ENCODE measurements around the gene MFGE8.
"Not testable (repeated sequence)": the region's sequence is repeated elsewhere in the genome, so short reads cannot be mapped to it uniquely, and the experiment has no call there.

Gene MFGE8

DNA sequence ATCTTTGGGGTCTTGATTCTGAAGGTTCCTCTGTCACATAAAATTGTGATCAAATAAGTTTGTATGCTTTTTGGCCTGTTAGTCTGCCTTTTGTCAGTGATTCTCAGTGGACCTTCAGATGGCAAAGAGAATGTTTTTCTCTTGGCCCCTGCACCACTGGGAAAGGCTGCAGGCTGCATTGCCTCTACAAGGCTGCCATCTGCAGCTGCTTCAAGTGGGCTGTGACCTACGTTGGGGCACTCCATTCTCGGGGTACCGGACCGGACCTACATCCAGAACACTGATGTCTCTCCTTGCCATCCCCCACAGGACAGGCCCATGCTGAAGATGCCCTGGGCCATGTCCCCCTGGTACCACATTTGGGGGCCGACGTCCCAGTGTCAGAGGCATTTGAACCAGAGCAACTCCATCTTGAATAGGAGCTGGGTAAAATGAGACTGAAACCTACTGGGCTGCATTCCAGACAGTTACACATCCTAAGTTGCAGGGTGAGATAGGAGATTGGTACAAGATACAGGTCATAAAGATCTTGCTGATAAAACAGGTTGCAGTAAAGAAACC lies 37.5 kb upstream of the MFGE8 start:
- TF ChIP-seq CTCF (IDR thresholded peaks at IDR 0.05; ENCODE audit: insufficient read depth, low read length, poor library complexity, severe bottlenecking), result no peak

GRCh38 chr15:88949734-88950400 lies 36.7 kb upstream of the MFGE8 start:
- H3K4me3 ChIP-seq (replicated peaks; ENCODE audit: low read depth, low read length), result no peak overlapping the region
- no peak for DNase-seq (ENCODE audit: extremely low read depth, insufficient read length)
- TF ChIP-seq CTCF (IDR thresholded peaks at IDR 0.05; ENCODE audit: insufficient read depth, low read length, poor library complexity, severe bottlenecking), result no peak
- no peaks in the 10 kb centered on the region for H3K36me3 ChIP-seq (ENCODE audit: control insufficient read depth, insufficient read depth, low read length)
- H3K27me3 ChIP-seq (replicated peaks; ENCODE audit: control insufficient read depth, insufficient read depth, low read length), result no peaks in the 10 kb centered on the region

More for the DNA sequence above, 37.5 kb upstream of the MFGE8 start:
- no peak overlapping the region for H3K4me3 ChIP-seq (replicated peaks; ENCODE audit: low read depth, low read length)
- no peaks in the 10 kb centered on the region for H3K36me3 ChIP-seq (ENCODE audit: control insufficient read depth, insufficient read depth, low read length)
- DNase-seq (ENCODE audit: extremely low read depth, insufficient read length), result no peak
- H3K27me3 ChIP-seq (replicated peaks; ENCODE audit: control insufficient read depth, insufficient read depth, low read length), result no peaks in the 10 kb centered on the region

DNA sequence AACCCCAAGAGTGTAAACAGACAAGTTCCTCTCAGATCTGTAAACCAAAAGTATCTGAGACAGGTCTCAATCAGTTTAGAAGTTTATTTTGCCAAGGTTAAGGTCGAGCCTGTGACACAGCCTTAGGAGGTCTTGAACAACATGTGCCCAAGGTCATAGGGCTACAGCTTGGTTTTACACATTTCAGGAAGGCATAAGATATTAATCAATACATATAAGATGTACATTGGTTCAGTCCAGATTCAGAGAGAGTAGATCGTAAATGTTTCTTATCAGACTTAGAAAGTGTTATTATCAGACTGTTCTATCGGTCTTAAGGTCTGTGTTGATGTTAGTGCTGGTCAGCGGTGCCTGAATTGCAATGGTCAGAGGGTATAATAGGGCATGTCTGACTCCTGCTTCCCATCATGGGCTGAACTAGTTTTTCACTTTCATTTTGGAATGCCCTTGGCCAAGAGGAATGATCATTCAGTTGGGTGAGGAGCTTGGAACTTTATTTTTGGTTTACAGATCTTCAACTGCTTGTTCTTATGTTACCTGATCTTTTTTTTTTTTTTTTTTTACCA lies 27.0 kb upstream of the MFGE8 start:
- Histone ChIP-seq H3K36me3 (ENCODE audit: control insufficient read depth, insufficient read depth, low read length) (no peaks in the 10 kb centered on the region), H3K27me3 (replicated peaks; ENCODE audit: control insufficient read depth, insufficient read depth, low read length) (no peaks in the 10 kb centered on the region; the same call in 1 of the 2 replicates), H3K4me3 (replicated peaks; ENCODE audit: low read depth, low read length) (no peak overlapping the region)
- DNase-seq (ENCODE audit: extremely low read depth, insufficient read length), result no peak
- TF ChIP-seq CTCF (IDR thresholded peaks at IDR 0.05; ENCODE audit: insufficient read depth, low read length, poor library complexity, severe bottlenecking), result no peak

- Histone ChIP-seq H3K36me3 (ENCODE audit: control insufficient read depth, insufficient read depth, low read length) (no peaks in the 10 kb centered on the region), H3K27me3 (replicated peaks; ENCODE audit: control insufficient read depth, insufficient read depth, low read length) (no peaks in the 10 kb centered on the region; the same call in 1 of the 2 replicates), H3K4me3 (replicated peaks; ENCODE audit: low read depth, low read length) (no peak overlapping the region)
- no peak for DNase-seq (ENCODE audit: extremely low read depth, insufficient read length)
- TF ChIP-seq CTCF (IDR thresholded peaks at IDR 0.05; ENCODE audit: insufficient read depth, low read length, poor library complexity, severe bottlenecking), result no peak
Observed at GRCh38 chr15:88939486-88939806, 26.3 kb upstream of the MFGE8 start.

- TF ChIP-seq CTCF (IDR thresholded peaks at IDR 0.05; ENCODE audit: insufficient read depth, low read length, poor library complexity, severe bottlenecking), result no peak
- no peak for DNase-seq (ENCODE audit: extremely low read depth, insufficient read length)
- H3K36me3 ChIP-seq (ENCODE audit: control insufficient read depth, insufficient read depth, low read length), result no peaks in the 10 kb centered on the region
- H3K27me3 ChIP-seq (replicated peaks; ENCODE audit: control insufficient read depth, insufficient read depth, low read length), result no peaks in the 10 kb centered on the region; the same call in 1 of the 2 replicates
- H3K4me3 ChIP-seq (replicated peaks; ENCODE audit: low read depth, low read length), result no peak overlapping the region
Observed at GRCh38 chr15:88938802-88939485, 25.8 kb upstream of the MFGE8 start.

- DNase-seq (ENCODE audit: extremely low read depth, insufficient read length); H3K36me3 ChIP-seq (ENCODE audit: control insufficient read depth, insufficient read depth, low read length); H3K27me3 ChIP-seq (replicated peaks; ENCODE audit: control insufficient read depth, insufficient read depth, low read length); H3K4me3 ChIP-seq (replicated peaks; ENCODE audit: low read depth, low read length): not testable (repeated sequence)
Observed at GRCh38 chr15:88934449-88934848, 21.3 kb upstream of the MFGE8 start.

Measured in GM06990 (cell line).